ENCODE results near the gene NBAS. TPM values are rescaled to one million over a fixed set of nuclear protein-coding genes. Genes with fewer than 3 reads are reported as not detected.

Gene NBAS
- polyA plus RNA-seq, 1 of the 3 experiments (the other 2 are of a cell fraction), result 12.0 TPM

DNA sequence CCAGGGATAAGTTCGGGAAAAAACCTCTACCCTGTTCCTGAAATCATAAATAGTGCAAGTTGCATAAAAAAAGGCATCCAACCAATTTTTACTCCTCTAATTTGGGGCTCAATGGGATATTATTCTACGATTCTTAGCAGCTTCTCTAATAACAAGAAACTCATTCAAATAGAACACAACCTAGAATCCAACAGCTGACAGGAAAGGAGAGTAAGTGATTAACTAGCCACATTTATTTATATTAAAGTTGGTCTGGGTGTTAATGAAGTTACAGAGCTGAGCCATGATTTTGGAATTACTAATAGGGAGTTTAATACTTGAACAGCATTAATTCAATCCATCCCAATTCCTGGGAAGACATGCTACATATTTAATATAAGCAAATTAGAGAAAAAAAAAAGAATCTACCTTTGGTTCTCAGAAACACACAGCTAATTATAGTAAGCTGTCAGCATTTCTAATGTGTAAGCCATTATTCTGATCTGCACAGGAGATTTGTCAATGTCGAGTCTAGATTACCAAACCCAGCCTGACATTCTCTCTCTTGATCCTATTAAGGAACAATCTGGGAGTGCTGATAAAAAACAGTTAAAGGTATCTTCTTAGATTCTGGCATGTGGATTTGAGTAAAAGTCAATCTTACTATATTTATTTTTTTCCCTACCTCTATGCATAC, 267.7 kb downstream of the NBAS start:
- Histone ChIP-seq H3K9ac (no peak overlapping the region), H3K27me3 (ENCODE audit: insufficient read depth) (no peaks in the 10 kb centered on the region), H4K20me1 (ENCODE audit: insufficient read depth) (no peaks in the 10 kb centered on the region), H3K79me2 (ENCODE audit: insufficient read depth) (no peaks in the 10 kb centered on the region), H3K27ac (ENCODE audit: low read depth in 2 of 2, low read length in 1 of 2) (no peak overlapping the region), H3K4me3 (ENCODE audit: low read depth in 2 of 2, low read length in 1 of 2) (no peak overlapping the region), H3K4me1 (ENCODE audit: control insufficient read depth in 1 of 2, insufficient read depth in 2 of 2, low read depth in 1 of 2, low read length in 1 of 2) (no peaks in the 10 kb centered on the region; a peak in 1 of 4 replicates), H2AFZ (ENCODE audit: low read depth) (no peak overlapping the region), H3K9me3 (no peaks in the 10 kb centered on the region), H3K9me2 (no peaks in the 10 kb centered on the region), H3K36me3 (replicated peaks in 1 of 2; ENCODE audit: control insufficient read depth in 1 of 2, insufficient read depth in 2 of 2, low read length in 1 of 2) (peaks cover 6 to 13% of the 10 kb centered on the region in 2 experiments), H3F3A (replicated peaks; ENCODE audit: insufficient read depth) (no peaks in the 10 kb centered on the region), H3K4me2 (no peak overlapping the region)
- 96% methylated on average over 3 of the region's 3 CpGs for WGBS (ENCODE audit: low lambda C conversion rate)
- no peak for TF ChIP-seq FOSL2 (IDR thresholded peaks at IDR 0.05; ENCODE audit: borderline replicate concordance, low read depth)
- TF ChIP-seq USF2 (IDR thresholded peaks at IDR 0.05; ENCODE audit: borderline replicate concordance, low read depth, low read length), result no peak
- no peak for TF ChIP-seq ZBTB33 (IDR thresholded peaks at IDR 0.05; ENCODE audit: borderline replicate concordance, low read depth)
- no peak for TF ChIP-seq PBX3 (IDR thresholded peaks at IDR 0.05)
- TF ChIP-seq ELF1 (IDR thresholded peaks at IDR 0.05), result no peak
- TF ChIP-seq FOXJ3 (CRISPR knock-in tag; IDR thresholded peaks at IDR 0.05), result no peak
- TF ChIP-seq RXRA (IDR thresholded peaks at IDR 0.05; ENCODE audit: borderline replicate concordance, low read depth), result no peak
- TF ChIP-seq FOXM1 (IDR thresholded peaks at IDR 0.05; ENCODE audit: low read depth), result no peak
- no peak for TF ChIP-seq YY1 (IDR thresholded peaks at IDR 0.05; ENCODE audit: low read depth)
- no peak for TF ChIP-seq NFIC (IDR thresholded peaks at IDR 0.05; ENCODE audit: borderline replicate concordance)
- no peak for TF ChIP-seq RCOR1 (IDR thresholded peaks at IDR 0.05; ENCODE audit: low read length)
- TF ChIP-seq, protein P1, sequence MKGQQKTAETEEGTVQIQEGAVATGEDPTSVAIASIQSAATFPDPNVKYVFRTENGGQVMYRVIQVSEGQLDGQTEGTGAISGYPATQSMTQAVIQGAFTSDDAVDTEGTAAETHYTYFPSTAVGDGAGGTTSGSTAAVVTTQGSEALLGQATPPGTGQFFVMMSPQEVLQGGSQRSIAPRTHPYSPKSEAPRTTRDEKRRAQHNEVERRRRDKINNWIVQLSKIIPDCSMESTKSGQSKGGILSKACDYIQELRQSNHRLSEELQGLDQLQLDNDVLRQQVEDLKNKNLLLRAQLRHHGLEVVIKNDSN (IDR thresholded peaks at IDR 0.05; ENCODE audit: borderline replicate concordance, low read depth), result no peak
- TF ChIP-seq EP300 (IDR thresholded peaks at IDR 0.05; ENCODE audit: borderline replicate concordance in 1 of 2, low read depth in 1 of 2, low read length in 1 of 2), result no peak
- TF ChIP-seq JUND (IDR thresholded peaks at IDR 0.05), result no peak
- TF ChIP-seq, protein P2, sequence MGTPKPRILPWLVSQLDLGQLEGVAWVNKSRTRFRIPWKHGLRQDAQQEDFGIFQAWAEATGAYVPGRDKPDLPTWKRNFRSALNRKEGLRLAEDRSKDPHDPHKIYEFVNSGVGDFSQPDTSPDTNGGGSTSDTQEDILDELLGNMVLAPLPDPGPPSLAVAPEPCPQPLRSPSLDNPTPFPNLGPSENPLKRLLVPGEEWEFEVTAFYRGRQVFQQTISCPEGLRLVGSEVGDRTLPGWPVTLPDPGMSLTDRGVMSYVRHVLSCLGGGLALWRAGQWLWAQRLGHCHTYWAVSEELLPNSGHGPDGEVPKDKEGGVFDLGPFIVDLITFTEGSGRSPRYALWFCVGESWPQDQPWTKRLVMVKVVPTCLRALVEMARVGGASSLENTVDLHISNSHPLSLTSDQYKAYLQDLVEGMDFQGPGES (IDR thresholded peaks at IDR 0.05; ENCODE audit: low read depth, low read length), result no peak
- ChIA-PET POLR2A (no interaction called here), CTCF (no interaction called here)
- DNase-seq, result no peak

Measured in SK-N-SH (cell line).